Amniotic epithelial cell (primary cell): ENCODE data around the gene INPP5K.
"Not testable (repeated sequence)": the region's sequence is repeated elsewhere in the genome, so short reads cannot be mapped to it uniquely, and the experiment has no call there.

ENCODE experiments used
- DNase-seq: peaks from one replicate; pipeline ENCODE4 v3.0.0-alpha.2; 2010; ENCODE audit warnings: low read depth

INPP5K gene

GRCh38 chr17:1546292-1546922 is 30.0 kb upstream of the INPP5K start:
- peak; percentile 25 for DNase-seq

DNA sequence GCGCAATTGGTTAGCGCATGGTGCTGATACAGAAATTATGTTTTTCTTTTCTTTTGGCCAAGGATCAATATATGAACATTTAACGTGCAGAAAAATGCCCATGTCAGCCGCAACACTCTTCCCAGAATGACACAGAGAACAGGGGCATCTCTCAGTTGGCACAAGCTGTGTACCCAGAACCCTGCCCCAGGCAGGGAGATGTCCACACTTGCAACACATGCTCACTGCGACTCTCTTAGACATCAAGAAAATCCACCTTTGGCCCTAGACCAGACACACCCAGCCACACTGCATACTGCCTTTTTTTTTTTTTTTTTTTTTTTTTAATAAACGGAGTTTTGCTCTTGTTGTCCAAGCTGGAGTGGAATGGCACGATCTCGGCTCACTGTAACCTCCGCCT is 29.2 kb upstream of the INPP5K start:
- DNase-seq, result no peak

DNA sequence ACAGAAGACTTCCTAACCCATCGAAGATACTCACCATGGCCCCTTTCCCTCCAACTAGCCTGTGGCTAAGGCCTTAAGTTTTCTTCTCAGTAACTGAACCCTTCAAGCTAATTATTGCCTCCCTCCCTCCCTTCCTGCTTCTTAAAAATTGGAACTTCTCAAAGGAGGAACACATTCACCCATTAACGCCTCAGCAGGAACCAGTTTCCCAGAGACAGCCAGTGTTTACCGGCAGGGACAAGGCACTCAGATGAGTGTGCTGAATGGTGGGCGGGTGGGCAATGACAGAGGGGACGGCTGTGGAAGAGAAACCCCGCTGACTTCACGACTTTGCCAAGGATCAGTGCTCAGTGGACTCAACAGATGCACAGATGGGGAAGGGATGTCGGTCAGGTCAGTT is 25.9 kb upstream of the INPP5K start:
- no peak for DNase-seq

DNA sequence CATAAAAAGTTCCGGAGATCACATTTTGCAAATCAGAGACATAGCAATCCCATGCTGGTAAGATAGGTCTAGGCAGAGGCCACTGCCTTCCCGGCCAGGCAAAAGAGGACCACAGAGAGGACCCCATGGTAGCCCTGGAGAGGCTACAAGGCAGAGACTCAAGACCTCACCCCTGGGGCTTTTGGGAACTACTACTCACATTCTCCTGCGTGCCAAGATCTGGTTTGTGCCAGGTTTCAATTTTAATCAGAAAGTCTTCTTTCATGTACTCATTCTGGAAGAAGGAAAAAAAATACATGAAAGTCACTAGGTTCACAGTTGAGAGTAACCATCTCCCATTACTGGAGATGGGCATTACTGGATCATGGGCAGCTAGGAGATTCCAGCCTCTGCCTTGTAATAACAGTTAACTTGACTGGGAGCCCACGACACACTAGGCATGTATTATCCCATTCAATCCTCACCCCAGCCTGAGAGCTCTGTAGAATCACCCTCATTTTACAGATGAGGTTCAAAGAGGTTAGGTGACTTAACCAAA is 25.0 kb upstream of the INPP5K start:
- no peak for DNase-seq

DNA sequence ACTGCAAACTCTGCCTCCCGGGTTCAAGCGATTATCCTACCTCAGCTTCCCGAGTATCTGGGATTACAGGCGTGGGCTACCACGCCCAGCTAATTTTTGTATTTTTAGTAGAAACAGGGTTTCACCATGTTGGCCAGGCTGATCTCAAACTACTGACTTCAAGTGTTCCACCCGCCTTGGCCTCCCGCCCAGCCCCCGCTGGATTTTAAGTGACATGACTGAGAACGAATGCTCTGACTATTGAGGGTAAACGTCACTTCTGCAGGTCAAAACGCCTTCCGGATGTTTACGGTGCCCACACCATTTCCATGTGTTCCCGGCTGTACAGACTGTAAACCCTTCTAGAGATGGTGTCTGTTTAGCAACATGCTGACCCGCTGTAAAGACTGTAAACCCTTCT is 23.4 kb upstream of the INPP5K start:
- DNase-seq, result no peak

DNA sequence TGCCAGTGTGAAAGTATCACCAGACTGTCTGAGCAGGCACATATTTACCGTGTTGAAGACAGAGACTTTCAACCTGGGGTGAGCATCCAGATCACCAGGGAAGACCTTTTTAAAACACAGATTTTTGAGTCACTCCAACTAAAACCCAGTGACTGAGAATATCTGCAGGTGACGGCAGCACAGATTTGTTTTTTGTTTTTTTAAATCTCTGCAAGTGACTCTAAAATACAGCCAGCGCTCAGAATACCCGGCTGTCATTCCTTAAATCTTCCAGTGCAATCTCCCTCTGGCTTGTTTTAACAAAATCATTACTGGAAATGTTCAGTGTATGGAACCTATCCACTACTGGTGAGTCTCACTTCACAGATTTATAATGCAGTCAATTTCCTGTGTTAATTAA is 19.3 kb upstream of the INPP5K start:
- no peak for DNase-seq

GRCh38 chr17:1533661-1534325 is 17.4 kb upstream of the INPP5K start:
- no peak for DNase-seq

DNA sequence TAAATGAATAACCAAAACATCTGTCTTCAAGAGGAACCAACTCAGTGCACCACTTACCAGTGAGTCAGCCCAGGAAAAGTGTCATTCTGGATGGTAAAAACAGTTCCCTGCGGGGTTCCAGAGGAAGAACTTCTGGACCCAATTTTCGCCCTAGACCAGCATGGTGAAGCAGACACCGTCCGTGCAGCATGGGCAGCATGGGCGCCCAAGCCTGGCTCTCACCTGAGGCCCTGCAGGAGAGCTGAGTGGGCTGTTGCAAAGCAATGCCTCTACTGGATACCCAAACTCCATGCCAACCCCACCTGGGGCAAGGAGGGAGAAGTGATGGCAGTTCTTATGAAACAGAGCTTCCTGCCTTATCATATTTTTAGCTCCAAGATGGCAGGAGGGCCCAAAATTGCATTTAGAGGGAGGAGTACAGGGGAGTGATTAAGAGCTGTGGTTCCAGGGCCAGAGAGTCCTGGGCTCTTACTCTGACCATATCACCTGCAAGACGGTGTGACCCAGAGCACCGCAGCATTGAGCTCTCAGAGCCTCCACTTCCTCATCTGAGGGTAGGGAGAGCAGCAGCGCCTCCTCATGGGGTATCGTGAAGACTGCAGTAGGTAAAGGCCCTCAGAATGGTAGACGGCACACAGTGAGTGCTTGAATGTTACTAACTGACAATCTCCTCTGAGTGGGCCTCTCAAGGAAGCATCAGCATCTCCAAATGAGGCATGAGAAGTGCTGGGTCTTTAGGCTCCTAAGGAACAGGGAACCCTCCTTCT is 16.6 kb upstream of the INPP5K start:
- no peak for DNase-seq

GRCh38 chr17:1529863-1530262 is 13.5 kb upstream of the INPP5K start:
- no peak for DNase-seq

DNA sequence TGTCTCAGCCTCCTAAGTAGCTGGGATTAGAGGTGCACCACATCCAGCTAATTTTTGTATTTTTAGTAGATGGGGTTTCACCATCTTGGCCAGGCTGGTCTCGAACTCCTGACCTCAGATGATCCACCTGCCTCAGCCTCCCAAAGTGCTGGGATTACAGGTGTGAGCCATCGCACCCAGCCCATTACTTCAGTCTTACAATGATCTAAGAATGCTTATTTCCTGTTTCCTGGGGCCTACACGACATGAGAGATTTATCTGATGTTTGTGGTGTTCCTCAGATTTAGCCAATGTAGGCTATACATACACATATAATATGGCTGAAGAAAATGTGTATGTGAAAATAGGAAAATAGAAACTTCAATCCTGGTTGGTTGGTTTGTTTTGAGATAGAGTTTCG is 10.5 kb upstream of the INPP5K start:
- not testable (repeated sequence) for DNase-seq

GRCh38 chr17:1522626-1523025 is 6.2 kb upstream of the INPP5K start:
- DNase-seq, result no peak

DNA sequence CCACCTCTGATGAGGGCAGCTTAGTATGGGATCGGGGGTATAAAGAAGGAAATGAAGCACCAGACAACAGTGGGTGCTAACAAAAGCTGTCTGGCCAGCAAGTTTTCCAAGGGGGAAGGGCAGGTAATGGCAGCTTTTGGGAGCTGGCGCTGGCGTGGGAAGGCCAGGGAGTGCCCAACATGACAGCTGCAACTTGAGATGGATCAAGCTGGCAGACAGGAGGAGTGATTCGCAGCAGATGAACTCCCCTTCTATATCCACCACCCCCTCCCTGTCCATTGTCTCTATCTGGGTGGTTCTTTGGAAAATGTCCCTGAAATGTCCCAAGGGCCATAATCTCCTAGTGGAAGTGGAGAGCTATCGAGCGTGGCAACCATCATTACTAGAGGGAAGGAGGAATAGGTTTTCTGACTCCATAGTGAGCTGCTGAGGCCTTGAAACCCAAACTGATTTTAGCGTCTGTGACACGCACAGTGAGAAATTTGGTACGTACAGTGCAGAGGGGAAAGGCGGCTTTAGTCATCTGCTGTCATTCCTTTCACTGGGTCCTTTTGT is 4.8 kb upstream of the INPP5K start:
- no peak for DNase-seq

- no peak for DNase-seq
Measured at GRCh38 chr17:1519678-1520077, 3.3 kb upstream of the INPP5K start.

- no peak for DNase-seq
Measured at GRCh38 chr17:1518410-1518809, 2.0 kb upstream of the INPP5K start.

GRCh38 chr17:1515640-1516387 is 598 bp downstream of the INPP5K start:
- DNase-seq, result peak; percentile 91

- DNase-seq, result no peak
Measured at GRCh38 chr17:1512351-1512750, 4.1 kb downstream of the INPP5K start.

GRCh38 chr17:1511756-1512321 is 4.6 kb downstream of the INPP5K start:
- DNase-seq, result peak; percentile 44

DNA sequence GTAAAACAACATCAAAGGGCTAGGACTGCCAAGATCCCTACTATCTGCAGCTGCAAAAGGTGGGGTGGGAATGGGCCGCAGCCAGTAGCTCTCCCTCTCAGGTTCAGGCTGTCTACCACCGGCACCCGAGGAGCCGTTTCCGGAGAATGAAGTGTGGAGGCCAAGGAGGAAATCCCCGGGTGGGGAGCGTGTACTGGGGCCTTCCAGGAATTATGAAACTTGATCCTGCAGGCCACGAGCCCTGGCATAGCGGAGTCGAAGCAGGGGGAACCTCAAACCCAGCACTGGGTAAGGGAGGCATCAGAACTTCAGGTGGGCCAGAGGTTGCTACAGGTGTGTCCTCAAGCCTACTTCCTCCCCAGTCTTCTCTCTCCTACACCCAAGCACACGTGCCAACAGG is 5.1 kb downstream of the INPP5K start:
- peak; percentile 22 for DNase-seq

- DNase-seq, result no peak
Measured at GRCh38 chr17:1509290-1509881, 7.0 kb downstream of the INPP5K start.

GRCh38 chr17:1508709-1509108 is 7.7 kb downstream of the INPP5K start:
- DNase-seq, result not testable (repeated sequence)

- DNase-seq, result no peak
Measured at GRCh38 chr17:1506649-1507267, 9.7 kb downstream of the INPP5K start.
